Stimulated activated CD4-positive, alpha-beta T cell treated with anti-CD3 and anti-CD28 coated beads, Interleukin-2, amount 100 ng/mL, for 24 hours (primary cell): ENCODE measurements around the gene SASH1.
"Not testable (repeated sequence)": the region's sequence is repeated elsewhere in the genome, so short reads cannot be mapped to it uniquely, and the experiment has no call there.

Experiments used
- DNase-seq, 2 donors: peaks; one replicate each; pipeline ENCODE4 v3.0.0-alpha.2; 2020

The SASH1 gene

DNA sequence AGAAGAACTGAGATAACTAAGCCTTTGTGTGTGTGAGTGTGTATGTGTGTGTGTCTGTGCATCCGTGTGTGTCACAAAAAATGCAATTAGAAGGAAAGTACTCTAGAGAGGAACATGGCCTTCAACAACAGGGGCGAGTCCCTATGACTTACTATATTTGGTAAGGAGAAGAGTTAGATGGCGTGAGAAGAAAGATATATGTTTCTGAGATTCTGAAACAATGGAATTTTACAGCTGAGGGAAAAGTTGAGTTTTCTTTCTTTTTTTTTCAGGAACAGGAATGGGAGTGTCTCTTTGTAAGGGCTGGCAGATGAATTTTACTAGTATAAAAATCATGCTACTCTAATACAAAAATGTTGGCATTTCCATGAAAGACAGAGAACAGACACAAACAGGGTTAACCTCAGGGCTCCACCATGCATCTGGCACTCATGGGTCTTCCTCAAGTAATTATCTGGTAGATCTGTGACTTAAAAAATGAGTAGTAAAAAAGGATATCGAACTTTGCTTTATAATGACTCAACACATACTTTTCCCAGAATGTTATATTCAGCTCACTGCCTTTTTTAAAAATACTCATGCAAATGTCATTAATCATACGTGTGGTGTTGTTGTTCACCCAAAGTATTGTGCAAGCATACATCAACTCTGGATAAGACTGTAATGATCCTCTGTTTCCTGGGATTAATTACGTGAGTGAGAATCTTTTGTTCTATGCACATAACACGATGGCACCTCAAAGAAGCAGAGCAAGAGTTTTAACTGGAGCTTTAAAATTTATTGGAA is 12.8 kb upstream of the SASH1 start:
- DNase-seq: no peak

DNA sequence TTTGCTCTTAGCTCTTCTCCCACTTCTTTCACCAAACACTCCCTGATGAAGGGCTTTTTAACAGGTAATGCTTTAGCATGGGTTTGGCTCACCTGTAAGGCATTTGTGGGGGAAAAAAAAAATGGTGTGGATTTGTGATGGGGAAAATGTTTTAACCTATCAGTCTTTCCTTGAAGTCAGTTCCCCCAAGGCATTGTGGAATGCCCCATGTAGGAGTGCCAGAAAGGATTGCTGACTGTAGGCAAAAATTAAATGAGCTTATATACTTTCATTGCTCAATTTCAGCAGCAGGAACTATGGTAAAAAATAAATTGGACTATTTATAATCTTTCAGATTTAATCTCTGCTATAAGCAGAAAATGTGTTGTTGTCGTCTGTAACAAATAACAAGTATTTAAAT is 10.6 kb upstream of the SASH1 start:
- DNase-seq: no peak

GRCh38 chr6:148336901-148337300 is 5.7 kb upstream of the SASH1 start:
- DNase-seq: no peak

DNA sequence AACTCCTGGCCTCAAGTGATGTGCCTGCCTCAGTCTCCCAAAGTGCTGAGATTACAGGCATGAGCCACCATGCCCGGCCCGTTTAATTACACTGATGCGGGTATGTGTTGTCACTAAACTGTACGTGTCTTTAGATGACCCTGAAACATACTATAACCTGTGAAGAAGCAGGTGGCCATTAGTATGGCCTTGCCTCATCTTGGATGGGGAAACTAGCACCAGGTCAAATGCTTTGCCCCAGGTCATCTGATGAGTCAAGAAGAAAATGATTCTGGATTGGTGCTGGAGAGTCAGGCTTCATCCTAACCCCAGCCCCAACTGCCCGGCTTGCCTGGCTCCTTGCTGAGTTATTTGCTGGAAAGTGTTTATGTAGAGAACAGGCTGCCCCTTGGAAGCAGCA is 2.9 kb upstream of the SASH1 start:
- DNase-seq: no peak

GRCh38 chr6:148340586-148341297 is 1.9 kb upstream of the SASH1 start:
- DNase-seq: no peak

DNA sequence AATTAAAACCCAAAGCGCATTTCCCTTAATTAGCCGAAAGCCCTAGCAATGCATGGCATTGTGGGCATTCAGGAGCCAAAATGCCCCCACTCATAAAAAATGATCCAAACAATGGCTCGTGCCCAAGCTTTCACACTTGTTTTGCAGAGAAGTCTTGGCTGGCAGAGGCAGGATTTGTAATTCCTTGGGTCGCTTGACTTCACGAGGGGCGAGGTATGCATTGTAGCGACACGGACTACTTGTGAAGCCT is 613 bp upstream of the SASH1 start:
- DNase-seq: no peak

DNA sequence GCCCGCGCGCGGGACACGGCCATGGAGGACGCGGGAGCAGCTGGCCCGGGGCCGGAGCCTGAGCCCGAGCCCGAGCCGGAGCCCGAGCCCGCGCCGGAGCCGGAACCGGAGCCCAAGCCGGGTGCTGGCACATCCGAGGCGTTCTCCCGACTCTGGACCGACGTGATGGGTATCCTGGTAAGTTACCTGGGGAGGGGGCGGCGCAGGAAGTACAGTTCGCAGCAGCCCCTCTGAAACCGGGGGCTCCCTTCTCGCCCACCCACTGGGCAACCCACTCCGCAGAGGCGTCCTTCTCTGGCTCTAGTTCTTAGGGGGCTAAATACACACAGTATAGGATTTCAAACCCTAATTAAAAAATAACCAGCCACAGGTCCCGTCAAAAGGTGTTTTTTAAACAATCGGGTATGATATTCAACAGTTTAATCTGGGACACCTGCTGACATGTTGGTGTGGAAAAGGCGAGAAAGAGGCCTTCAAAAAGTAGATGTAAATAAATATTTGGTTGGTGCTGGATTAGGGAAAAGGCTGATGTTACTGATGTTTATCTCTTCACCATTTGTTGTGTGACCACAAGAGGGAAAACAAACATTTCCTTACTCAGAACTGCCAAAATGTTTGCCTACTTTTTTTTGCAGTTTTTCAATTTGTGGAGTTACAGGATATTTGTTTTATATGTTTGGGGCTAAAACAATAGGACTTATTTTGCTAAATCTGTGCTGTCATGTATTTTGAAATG is 577 bp downstream of the SASH1 start:
- no peak for DNase-seq

DNA sequence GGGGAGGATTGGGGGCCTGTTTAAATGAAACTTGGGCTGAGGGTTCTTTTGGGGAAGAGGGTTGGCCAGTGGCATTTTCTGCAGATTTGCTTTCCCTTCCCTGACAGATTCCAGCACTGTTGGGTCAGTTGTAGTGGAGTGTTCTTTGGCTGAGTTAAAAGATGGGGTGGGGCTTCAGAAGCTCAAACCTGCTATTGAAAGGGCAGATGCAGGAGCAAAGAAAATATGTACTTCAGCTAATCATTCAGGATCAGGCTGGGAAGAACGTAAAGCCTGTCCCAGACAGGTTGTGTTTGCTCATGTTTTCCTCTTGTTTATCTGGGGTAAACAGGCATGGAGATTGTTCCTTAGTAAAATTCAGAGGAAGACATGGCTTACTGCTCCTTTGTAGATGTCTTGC is 2.5 kb downstream of the SASH1 start:
- no peak for DNase-seq

DNA sequence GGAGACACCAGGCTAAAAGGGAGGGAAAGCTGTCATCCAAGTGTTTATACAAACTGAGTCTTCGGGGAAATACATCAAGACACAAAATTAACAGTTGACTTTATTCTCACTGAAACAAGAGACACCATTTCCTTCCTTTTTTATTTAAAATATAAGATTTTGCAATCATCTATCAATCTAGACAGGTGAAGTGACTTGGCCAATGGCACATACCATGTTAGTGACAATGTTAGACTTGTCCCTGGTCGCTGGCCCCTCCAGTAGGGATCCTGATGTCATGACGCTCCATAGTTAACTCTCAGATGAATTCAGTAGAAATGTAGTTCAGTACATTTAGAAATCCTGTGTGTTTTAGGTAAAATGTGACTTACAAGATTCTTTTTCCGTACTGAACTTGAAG is 2.9 kb downstream of the SASH1 start:
- DNase-seq: no peak

GRCh38 chr6:148346681-148347440 is 4.2 kb downstream of the SASH1 start:
- DNase-seq: no peak

- no peak for DNase-seq
Measured at GRCh38 chr6:148347441-148348054, 4.9 kb downstream of the SASH1 start.

DNA sequence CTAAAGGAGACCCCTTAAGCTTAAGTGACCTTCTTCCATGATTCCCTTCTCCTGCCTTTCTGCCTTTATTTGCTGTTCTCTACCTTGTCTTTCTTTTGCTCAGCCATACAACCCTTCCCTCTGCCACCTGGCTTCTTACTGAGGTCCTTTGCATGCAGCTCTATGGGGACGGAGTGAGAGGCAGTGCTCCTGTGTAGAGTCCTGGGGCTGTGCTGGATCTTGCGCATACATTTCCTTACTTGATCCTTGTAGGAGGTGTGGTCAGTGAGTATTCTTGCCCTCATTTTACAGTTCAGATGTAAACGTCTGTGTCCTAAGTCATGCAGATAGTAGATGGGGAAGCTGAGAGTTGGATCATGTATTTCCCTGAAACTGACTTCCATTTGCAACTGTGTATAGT is 5.7 kb downstream of the SASH1 start:
- no peak for DNase-seq

DNA sequence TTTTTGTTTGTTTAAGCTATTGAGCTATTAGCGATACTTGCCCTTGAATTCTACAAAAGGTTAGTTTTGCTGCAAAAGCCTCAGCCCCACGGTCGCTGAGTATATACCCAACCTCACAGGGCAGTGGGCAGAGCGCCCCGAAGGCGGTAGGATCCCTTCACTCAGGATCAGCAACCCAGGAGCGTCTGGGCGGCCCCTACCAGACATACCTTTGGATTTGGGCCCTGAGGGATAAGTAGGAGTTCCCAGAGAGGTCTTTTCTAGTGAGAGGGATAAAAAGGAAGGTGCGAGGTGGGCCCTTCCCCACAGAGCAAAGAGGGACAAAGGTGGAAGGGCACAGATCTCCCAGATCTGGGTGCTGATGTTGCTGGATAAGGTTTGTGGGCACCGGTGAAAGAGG is 6.1 kb downstream of the SASH1 start:
- no peak for DNase-seq

DNA sequence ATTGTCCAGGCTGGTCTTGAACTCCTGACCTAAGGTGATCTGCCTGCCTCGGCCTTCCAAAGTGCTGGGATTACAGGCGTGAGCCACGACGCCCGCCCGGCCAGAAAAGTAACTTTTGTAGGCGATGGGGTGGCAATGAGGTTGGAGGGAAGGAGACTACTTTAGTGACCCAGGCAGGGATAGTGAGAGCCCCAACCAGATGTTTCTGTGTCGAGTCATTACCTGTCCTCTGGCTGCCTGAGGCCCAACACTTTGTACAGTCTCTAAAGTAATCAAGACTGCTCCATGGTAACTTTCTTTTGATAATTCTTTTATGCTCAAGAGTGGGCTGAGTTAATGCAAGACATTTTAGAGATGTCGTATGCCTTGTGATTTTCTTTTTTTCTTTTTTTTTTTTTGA is 6.8 kb downstream of the SASH1 start:
- DNase-seq: no peak

DNA sequence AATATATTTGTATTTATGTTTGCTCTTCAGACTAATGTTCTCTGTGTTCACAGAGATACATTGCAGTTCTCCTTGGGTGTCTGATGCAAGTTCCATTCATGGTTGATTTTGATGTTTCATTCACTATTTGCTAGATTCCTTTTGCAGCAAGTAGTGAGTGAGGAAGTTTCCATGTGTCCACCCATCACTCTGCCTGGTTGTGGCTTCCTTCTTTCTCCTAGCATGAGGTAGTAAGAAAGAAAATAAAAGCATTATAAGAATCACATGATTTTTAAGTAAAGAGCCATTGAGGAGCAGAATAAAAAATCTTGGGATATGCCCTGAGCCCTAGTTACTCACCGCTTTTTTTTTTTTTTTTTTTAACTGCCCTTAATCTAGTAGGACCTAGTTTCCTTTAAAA is 8.7 kb downstream of the SASH1 start:
- no peak for DNase-seq

GRCh38 chr6:148352421-148352820 is 9.8 kb downstream of the SASH1 start:
- DNase-seq: not testable (repeated sequence)

GRCh38 chr6:148358196-148358785 is 15.7 kb downstream of the SASH1 start:
- no peak for DNase-seq

DNA sequence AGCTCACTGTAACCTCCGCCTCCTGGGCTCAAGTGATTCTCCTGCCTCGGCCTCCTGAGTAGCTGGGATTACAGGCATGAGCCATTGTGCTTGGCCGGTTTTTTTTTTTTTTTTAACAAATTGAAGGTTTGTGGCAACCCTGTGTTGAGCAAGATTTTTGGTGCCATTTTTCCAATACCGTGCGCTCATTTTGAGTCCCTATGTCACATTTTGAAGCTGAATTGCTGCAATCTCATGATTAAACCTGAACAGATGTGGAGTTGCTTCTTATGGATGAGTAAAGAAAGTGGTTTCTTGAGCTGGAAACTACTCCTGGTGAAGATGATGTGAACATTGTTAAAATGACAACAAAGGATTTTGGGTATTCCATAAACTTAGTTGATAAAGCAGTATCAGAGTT is 16.6 kb downstream of the SASH1 start:
- no peak for DNase-seq

DNA sequence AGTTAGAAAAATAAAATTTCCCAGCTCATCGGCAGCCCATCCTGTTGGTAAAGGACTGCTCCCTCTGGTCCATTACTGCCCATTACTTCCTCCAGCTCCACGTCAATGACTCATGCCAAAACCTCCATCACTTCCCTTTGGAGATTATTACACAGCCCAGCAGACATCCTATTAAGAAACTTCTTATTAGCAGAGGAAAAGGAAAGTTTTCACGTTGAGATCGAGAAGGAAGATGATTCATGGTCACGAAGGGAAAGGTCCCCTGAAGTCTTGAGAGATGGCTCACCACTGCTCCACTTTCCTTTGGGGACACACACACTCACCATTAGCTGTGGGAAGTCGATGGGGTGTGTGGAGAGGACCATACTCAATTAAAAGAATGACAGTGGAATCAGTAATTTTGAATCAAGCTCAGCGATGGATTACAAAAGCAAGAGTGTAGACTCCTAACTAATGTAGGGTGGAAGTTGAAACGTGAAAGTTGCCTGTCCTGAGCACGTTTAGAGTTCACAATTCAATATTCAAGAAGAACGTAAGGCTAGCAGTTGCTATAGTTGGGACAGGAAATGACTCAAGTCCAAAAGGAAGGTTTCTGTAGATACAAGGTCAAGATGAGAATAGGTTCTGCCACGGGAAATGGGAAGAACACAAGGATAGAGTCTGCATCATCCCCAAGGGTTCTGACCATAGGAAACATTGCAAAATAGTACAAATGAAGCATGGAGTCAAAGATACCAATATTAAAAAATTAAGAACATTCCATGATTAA is 21.6 kb downstream of the SASH1 start:
- no peak for DNase-seq

DNA sequence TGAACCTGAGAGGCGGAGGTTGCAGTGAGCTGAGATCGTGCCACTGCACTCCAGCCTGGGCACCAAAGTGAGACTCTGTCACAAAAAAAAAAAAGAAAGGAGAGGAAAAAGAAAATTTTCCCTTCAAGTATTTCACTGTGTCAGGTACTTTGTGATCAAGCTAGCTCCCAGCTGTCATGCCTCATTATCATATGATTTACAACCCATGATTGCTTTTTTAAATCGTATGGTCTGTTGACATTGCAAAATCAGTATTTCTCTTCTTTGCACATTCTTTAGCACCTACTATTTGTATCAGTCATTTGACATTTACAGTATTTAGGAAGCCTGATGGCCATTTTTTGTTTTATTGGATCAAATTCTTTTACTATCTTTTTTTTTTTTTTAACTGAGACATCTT is 22.4 kb downstream of the SASH1 start:
- DNase-seq: no peak

DNA sequence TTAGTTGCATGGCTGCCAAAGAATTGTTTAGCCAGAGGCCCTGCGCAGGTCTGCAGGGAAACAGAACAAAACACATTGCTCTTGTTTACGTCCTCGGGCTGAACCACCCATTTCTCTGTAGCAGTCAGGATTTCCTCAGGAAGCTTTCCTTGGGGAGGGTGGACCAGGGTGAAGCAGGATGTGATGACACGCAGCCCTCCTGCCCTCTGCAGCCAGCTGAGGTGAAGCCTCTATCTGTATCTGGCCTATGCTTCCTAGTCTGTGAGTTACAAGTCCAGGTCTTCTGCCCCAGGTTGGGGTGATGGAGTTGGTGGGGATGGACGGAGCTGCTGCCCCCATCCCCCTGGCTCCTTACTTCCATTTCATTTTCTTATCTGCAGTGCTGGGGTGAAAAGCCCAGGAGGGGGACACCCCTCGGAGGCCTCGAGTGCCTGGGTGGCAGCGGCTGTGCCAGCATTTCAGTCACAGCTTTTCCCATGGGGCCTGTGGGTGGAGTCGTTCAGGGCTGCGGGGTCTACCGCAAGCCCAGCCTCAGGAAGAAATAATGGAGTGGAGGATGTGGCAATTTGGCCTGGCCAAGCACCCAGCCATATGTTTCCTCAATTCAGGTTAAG is 24.9 kb downstream of the SASH1 start:
- no peak for DNase-seq
